ENCODE measurements around the gene CFAP90. TPM values are rescaled to one million over a fixed set of nuclear protein-coding genes. Genes with fewer than 3 reads are reported as not detected.

The CFAP90 gene
- total RNA-seq, 4 donors from 2014 or later = not detected

DNA sequence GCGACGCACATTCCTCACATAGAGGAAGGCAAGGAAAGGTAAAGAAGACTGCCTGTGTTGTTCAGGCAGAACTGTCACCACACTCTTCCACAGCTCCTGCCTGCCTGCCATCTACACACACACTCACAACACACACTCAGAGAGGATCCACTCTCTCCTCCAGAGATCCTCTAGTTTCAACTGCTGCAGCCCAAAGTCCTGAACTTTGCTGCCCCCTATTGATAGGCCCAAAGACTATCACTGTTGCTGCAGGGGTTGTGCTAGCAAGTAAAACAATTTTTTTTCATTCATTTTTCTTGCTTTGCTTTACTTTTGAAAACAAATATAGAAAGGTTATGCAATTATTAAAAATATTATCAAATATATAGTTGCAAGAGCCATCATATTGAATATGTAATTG is 5.9 kb upstream of the CFAP90 start:
- no peak for DNase-seq
- no peak for TF ChIP-seq POLR2A (IDR thresholded peaks at IDR 0.05)
- TF ChIP-seq, protein P1, sequence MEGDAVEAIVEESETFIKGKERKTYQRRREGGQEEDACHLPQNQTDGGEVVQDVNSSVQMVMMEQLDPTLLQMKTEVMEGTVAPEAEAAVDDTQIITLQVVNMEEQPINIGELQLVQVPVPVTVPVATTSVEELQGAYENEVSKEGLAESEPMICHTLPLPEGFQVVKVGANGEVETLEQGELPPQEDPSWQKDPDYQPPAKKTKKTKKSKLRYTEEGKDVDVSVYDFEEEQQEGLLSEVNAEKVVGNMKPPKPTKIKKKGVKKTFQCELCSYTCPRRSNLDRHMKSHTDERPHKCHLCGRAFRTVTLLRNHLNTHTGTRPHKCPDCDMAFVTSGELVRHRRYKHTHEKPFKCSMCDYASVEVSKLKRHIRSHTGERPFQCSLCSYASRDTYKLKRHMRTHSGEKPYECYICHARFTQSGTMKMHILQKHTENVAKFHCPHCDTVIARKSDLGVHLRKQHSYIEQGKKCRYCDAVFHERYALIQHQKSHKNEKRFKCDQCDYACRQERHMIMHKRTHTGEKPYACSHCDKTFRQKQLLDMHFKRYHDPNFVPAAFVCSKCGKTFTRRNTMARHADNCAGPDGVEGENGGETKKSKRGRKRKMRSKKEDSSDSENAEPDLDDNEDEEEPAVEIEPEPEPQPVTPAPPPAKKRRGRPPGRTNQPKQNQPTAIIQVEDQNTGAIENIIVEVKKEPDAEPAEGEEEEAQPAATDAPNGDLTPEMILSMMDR (IDR thresholded peaks at IDR 0.05) = peak in 4 of 6 experiments; percentile 39 to 51 (median 46)
- H3K4me1 ChIP-seq = no peaks in the 10 kb centered on the region

DNA sequence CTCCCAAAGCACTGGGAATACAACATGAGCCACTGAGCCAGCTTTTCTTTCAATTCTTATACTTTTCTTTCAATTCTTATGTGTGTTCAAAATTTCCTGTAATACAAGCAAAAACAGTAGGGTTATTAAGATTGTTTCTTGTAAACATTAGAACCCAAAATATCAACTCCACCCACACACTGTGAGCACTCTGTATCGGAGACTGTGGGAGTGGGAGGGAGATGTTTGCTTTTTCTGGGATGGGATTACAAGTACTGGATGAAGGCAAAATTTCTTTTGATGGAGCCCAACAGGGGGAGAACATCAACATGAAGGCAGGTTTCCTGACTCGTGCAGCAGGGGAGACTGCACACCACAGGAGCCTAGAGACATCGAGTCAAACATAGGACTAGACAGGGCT is 4.7 kb upstream of the CFAP90 start:
- H3K27me3 ChIP-seq = no peaks in the 10 kb centered on the region
- no peak for DNase-seq
- H3K4me1 ChIP-seq = peaks cover 0 to 4% (median 0%) of the 10 kb centered on the region in 4 donors
- peaks cover 0 to 20% (median 0%) of the 10 kb centered on the region in 3 donors for H3K36me3 ChIP-seq
- no peak for TF ChIP-seq POLR2A (IDR thresholded peaks at IDR 0.05)
- TF ChIP-seq, protein P1 (IDR thresholded peaks at IDR 0.05) = no peak
- no peak overlapping the region for H3K4me3 ChIP-seq
- no peaks in the 10 kb centered on the region for H3K9me3 ChIP-seq
- H3K27ac ChIP-seq = no peak overlapping the region

More for the DNA sequence above, 5.9 kb upstream of the CFAP90 start:
- Histone ChIP-seq H3K4me3 (no peak overlapping the region), H3K27me3 (no peaks in the 10 kb centered on the region), H3K9me3 (no peaks in the 10 kb centered on the region), H3K27ac (no peak overlapping the region), H3K36me3 (peaks cover 0 to 33% (median 0%) of the 10 kb centered on the region in 3 donors)

DNA sequence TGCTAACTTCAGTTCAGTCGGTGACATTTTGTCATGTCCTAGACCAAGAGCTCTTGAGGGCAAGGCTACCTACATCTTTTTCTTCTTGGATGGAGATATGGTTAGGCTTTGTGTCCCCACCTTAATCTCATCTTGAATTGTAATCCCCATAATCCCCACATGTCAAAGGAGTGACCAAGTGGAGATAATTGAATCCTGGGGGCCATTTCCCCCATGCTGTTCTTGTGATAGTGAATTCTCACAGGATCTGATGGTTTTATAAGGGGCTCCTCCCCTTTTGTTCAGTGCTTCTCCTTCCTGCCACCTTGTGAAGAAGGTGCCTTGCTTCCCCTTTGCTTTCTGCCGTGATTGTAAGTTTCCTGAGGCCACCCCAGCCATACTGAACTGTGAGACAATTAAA is 2.1 kb upstream of the CFAP90 start:
- Histone ChIP-seq H3K4me1 (peaks cover 0 to 17% (median 1%) of the 10 kb centered on the region in 4 donors), H3K4me3 (no peak overlapping the region), H3K36me3 (peaks cover 0 to 6% (median 0%) of the 10 kb centered on the region in 3 donors), H3K27ac (no peak overlapping the region), H3K9me3 (no peaks in the 10 kb centered on the region), H3K27me3 (no peaks in the 10 kb centered on the region)
- TF ChIP-seq POLR2A (IDR thresholded peaks at IDR 0.05) = no peak
- TF ChIP-seq, protein P1 (IDR thresholded peaks at IDR 0.05) = no peak
- DNase-seq = no peak

DNA sequence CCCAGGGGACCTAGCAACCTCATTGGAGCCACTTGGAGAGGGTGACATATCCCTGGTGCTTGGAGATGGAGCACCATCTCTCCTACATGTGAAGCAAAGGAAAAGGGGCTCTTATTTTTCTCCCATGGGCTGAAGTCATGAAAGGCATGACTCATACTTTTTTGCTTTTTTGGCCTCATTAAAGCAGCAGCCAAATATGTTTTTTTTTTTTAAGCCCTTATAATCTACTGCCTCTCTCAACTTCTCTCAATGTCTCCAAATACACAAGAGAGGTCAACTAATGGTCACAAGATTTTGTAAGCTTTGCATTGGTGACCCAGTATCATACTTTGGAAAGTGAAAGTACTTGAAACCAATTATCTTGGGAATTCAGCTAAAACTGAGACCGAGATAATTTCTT is 1.6 kb upstream of the CFAP90 start:
- no peak for TF ChIP-seq POLR2A (IDR thresholded peaks at IDR 0.05)
- TF ChIP-seq, protein P1 (IDR thresholded peaks at IDR 0.05) = no peak
- peaks cover 0 to 17% (median 1%) of the 10 kb centered on the region in 4 donors for H3K4me1 ChIP-seq
- H3K4me3 ChIP-seq = no peak overlapping the region
- H3K27me3 ChIP-seq = no peaks in the 10 kb centered on the region
- H3K27ac ChIP-seq = no peak overlapping the region
- H3K9me3 ChIP-seq = no peaks in the 10 kb centered on the region
- DNase-seq = no peak
- H3K36me3 ChIP-seq = peaks cover 0 to 1% (median 0%) of the 10 kb centered on the region in 3 donors

DNA sequence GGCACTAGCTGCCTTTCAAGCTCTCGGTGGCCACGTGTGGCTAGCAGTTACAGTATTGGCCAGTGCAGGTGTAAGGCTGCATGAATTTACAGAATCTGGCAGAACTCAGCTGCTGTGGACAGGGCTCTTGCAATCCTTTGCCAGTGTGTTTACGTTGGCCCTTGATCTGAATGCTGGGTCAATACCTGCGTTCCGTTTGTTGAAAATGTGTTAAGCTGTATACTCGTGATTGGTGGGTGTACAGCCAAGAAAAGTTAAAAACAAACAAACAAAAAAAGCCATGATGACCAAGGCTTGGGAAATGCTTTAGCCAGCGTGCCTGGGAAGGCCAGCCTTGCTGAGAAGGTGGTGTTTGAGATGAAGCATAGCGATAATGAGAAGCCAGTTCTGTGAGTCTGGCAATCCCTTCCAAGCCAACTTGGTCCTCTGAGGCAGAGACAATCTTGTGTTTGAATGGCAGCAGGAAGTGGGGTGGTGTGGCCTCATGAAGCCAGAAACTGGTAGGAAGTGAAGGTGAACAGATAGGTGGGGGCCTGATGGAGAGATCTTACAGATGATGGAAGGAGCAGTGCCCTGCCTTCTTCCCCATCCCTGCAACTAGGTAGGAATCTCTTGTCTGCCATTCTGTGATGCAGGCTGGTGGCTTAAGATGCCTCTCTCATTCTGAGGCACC is 820 bp upstream of the CFAP90 start:
- no peak for TF ChIP-seq POLR2A (IDR thresholded peaks at IDR 0.05)
- TF ChIP-seq, protein P1 (IDR thresholded peaks at IDR 0.05) = no peak
- Histone ChIP-seq H3K36me3 (no peaks in the 10 kb centered on the region), H3K27ac (no peak overlapping the region), H3K4me3 (no peak overlapping the region), H3K4me1 (peaks cover 0 to 17% (median 1%) of the 10 kb centered on the region in 4 donors), H3K9me3 (no peaks in the 10 kb centered on the region), H3K27me3 (no peaks in the 10 kb centered on the region)
- DNase-seq = no peak

Data from Peyer's patch (tissue), 4 donors.